GM19468 (cell line): ENCODE results near the gene RFX8.
"Not testable (repeated sequence)": the region's sequence is repeated elsewhere in the genome, so short reads cannot be mapped to it uniquely, and the experiment has no call there.

Source experiments
- ATAC-seq: cut with Tn5 transposase; IDR thresholded peaks from one replicate; pipeline ENCODE4 v1.9.1; 2021; ENCODE audit warnings: mild to moderate bottlenecking, moderate library complexity, moderate number of reproducible peaks; ENCODE audit not compliant: unreplicated experiment; ENCODE audit errors: extremely low read depth

The RFX8 gene

GRCh38 chr2:101474731-101475384 lies at the start of gene RFX8:
Gene RFX8, minus strand, starts transcription at chr2:101475112. Its CDS starts 8,264 bp downstream, at chr2:101466848.
- no peak for ATAC-seq

DNA sequence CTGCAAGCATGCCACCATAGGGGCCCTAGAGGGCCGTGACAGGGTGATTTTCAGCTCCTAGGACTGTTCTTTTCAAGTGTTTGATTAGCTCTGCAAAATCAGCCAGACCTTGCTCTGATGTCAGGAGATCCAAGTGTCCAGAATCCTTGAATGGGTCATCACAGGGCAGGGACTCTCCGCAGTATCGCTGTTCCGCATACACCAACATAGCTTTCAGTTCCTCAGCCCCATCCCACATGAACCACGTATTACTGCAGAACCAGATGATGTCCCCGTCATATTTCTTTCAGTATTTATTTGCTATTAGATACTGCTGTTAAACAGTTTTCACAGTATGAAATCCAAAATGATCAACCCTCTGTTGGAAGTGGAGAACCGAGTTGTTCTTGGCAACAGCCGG lies 46.6 kb upstream of the RFX8 start:
- no peak for ATAC-seq

GRCh38 chr2:101520246-101520645 lies 45.3 kb upstream of the RFX8 start:
- ATAC-seq, result no peak

GRCh38 chr2:101518578-101519492 lies 43.9 kb upstream of the RFX8 start:
- no peak for ATAC-seq

- ATAC-seq, result no peak
Observed at GRCh38 chr2:101517758-101518271, 42.9 kb upstream of the RFX8 start.

- ATAC-seq, result no peak
Observed at GRCh38 chr2:101516823-101517690, 42.1 kb upstream of the RFX8 start.

DNA sequence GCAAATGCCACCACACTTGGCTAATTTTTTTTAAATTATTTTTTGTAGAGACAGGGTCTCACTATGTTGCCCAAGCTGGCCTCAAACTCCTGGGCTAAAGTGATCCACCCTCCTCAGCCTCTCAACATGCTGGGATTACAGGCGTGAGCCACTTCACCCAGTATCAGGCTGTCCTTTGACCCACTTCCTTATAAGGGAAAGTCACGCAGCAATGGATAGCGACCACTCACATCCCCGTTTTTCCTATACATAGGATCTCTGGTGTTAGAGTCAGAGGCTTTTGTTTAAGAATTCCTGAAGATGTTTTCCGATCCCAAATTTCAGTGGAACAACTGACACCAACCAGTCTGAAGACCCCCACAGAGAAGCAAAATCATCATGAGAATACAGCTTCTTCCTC lies 41.4 kb upstream of the RFX8 start:
- no peak for ATAC-seq

- ATAC-seq, result no peak
Observed at GRCh38 chr2:101515477-101515876, 40.6 kb upstream of the RFX8 start.

GRCh38 chr2:101512993-101513392 lies 38.1 kb upstream of the RFX8 start:
- ATAC-seq, result no peak

GRCh38 chr2:101511381-101511780 lies 36.5 kb upstream of the RFX8 start:
- ATAC-seq, result no peak

GRCh38 chr2:101509499-101510284 lies 34.8 kb upstream of the RFX8 start:
- no peak for ATAC-seq

GRCh38 chr2:101508636-101509035 lies 33.7 kb upstream of the RFX8 start:
- no peak for ATAC-seq

DNA sequence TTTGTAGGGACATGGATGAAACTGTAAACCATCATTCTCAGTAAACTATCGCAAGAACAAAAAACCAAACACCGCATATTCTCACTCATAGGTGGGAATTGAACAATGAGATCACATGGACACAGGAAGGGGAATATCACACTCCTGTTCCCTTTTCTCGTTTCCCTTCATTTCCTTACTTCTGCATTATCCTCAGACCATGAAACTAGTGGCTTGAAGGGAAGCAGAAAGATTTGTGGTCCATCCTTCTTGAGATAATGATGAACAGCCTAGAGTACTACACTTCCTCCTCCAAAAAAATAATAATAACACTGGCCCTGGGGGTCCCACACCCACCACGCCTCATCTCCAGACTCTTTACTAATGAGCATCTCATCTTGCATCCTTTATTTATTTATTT lies 30.4 kb upstream of the RFX8 start:
- ATAC-seq, result not testable (repeated sequence)

DNA sequence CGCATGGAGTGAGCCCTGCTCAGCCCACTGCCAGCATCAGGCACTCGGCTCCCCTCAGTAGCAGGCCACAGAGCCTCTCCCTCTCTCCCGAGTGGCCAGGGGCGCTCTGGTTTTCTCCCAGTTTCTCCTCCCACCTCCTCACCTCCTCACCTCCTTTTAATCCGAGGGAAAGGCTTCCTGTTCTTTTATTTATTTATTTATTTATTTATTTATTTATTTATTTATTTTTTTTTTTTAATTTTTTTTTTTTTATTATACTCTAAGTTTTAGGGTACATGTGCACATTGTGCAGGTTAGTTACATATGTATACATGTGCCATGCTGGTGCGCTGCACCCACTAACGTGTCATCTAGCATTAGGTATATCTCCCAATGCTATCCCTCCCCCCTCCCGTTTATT lies 29.8 kb upstream of the RFX8 start:
- ATAC-seq, result not testable (repeated sequence)

GRCh38 chr2:101502095-101502494 lies 27.2 kb upstream of the RFX8 start:
- no peak for ATAC-seq

DNA sequence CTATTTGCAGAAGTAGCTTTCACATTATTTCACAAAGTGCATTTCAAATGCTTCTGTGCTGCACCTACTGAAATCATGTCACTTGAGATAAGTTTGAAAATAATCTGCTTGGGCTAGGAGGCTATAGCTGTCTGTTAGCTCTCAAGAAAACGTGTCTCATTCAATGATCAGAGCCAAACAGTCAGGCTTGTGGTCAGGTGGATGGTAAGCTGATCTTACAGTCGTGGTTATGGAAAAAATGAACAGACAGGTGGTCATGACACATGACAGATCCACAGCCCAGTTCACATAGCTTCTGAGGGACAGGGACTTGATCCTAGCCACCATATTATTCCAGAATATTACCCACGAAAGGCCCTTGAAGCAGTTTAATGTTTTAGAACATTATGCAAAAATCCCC lies 26.5 kb upstream of the RFX8 start:
- no peak for ATAC-seq

- ATAC-seq, result no peak
Observed at GRCh38 chr2:101500860-101501259, 25.9 kb upstream of the RFX8 start.

DNA sequence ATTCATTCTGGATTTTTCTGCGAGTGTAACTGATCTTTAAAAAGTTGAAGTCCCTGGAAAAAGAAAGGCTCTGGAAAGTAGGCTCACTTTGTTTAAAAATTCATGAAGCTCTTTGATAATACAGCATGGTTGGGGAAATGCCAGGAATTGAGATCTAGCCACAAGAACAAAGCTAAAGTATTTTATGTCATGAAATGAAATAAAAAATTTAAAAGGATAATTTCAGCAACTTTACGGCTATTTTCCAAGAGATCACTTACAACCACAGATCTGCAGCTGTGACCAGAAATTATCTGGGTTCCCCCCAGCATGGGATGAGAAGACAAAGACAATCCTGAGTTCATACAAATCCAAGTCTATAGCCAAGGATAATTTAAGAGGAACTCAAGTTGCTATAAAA lies 25.3 kb upstream of the RFX8 start:
- ATAC-seq, result no peak

- ATAC-seq, result no peak
Observed at GRCh38 chr2:101496279-101496678, 21.4 kb upstream of the RFX8 start.
